HEK293 (cell line): ENCODE measurements around the gene DIP2B.

Experiments used
- CTCF ChIA-PET: fragments of 350-600 bp; formaldehyde crosslinking; extraction: SDS; loops from one replicate; lab custom pipeline; 2021; ENCODE audit warnings: antibody characterized with exemption; lab: Yijun Ruan, JAX
- POLR2A ChIA-PET: fragments of 300-600 bp; formaldehyde crosslinking; extraction: SDS; loops from one replicate; lab custom pipeline; 2020; ENCODE audit warnings: antibody characterized with exemption, inconsistent platforms; lab: Yijun Ruan, JAX
- H3K27ac ChIP-seq: fragments of 200-500 bp; sonication (Bioruptor generic); 2 replicates; pipeline ENCODE4 v1.5.1; 2014; ENCODE audit warnings: low read depth, low read length, control low read depth, inconsistent platforms; ENCODE audit errors: extremely low read depth
- H3K36me3 ChIP-seq, 2 experiments: fragments of 200-500 bp in 1 of 2; sonication (Bioruptor generic) in 1 of 2; 1 replicate in 1 of 2; 2 replicates in 1 of 2; pipeline ENCODE4 v1.5.1; 2014 to 2017; ENCODE audit warnings: inconsistent platforms in 2 of 2, low read length in 2 of 2; ENCODE audit not compliant: control insufficient read depth in 2 of 2, insufficient read depth in 1 of 2
- H3K4me1 ChIP-seq: fragments of 200-500 bp; sonication (Bioruptor generic); 2 replicates; pipeline ENCODE4 v1.5.1; 2014; ENCODE audit warnings: mild to moderate bottlenecking, low read length, inconsistent platforms; ENCODE audit not compliant: control insufficient read depth, insufficient read depth
- H3K4me3 ChIP-seq: 2 replicates; pipeline ENCODE4 v1.5.1; 2011; ENCODE audit warnings: low read depth, mild to moderate bottlenecking, control low read depth, low read length, moderate library complexity
- H3K9me3 ChIP-seq: fragments of 200-500 bp; sonication (Bioruptor generic); 2 replicates; pipeline ENCODE4 v1.5.1; 2014; ENCODE audit warnings: low read depth, low read length, inconsistent platforms; ENCODE audit not compliant: control insufficient read depth, insufficient read depth
- OSR2 ChIP-seq: fragments of 450-650 bp; formaldehyde crosslinking; IDR thresholded peaks from 2 replicates; pipeline ENCODE4 v1.5.1; 2016; ENCODE audit warnings: missing biosample characterization, missing genetic modification characterization
- TRIM28 ChIP-seq: IDR thresholded peaks from 2 replicates; pipeline ENCODE4 v1.6.1; 2011; ENCODE audit warnings: low read length, control low read depth, borderline replicate concordance
- WT1 ChIP-seq: fragments of 450-650 bp; formaldehyde crosslinking; IDR thresholded peaks from 2 replicates; pipeline ENCODE4 v1.5.1; 2016; ENCODE audit warnings: missing biosample characterization, missing genetic modification characterization
- ZBTB17 ChIP-seq: fragments of 450-650 bp; formaldehyde crosslinking; IDR thresholded peaks from 2 replicates; pipeline ENCODE4 v1.5.1; 2016; ENCODE audit warnings: missing biosample characterization, missing genetic modification characterization
- ZFP37 ChIP-seq: fragments of 450-650 bp; formaldehyde crosslinking; IDR thresholded peaks from 2 replicates; pipeline ENCODE4 v1.5.1; 2016; ENCODE audit warnings: missing biosample characterization, missing genetic modification characterization
- ZNF16 ChIP-seq: fragments of 450-650 bp; formaldehyde crosslinking; IDR thresholded peaks from 2 replicates; pipeline ENCODE4 v1.5.1; 2016; ENCODE audit warnings: low read depth, missing biosample characterization, missing genetic modification characterization
- ZNF341 ChIP-seq: fragments of 450-650 bp; formaldehyde crosslinking; IDR thresholded peaks from 2 replicates; pipeline ENCODE4; 2016; ENCODE audit warnings: low read depth, missing biosample characterization, missing genetic modification characterization
- ZNF362 ChIP-seq: fragments of 450-650 bp; formaldehyde crosslinking; IDR thresholded peaks from 2 replicates; pipeline ENCODE4 v1.5.1; 2016; ENCODE audit warnings: missing biosample characterization, missing genetic modification characterization
- ZNF394 ChIP-seq: fragments of 450-650 bp; formaldehyde crosslinking; IDR thresholded peaks from 2 replicates; pipeline ENCODE4 v1.5.1; 2016; ENCODE audit warnings: missing biosample characterization, missing genetic modification characterization, mild to moderate bottlenecking, moderate library complexity, borderline replicate concordance
- ZNF514 ChIP-seq: fragments of 450-650 bp; formaldehyde crosslinking; IDR thresholded peaks from 2 replicates; pipeline ENCODE4 v1.5.1; 2016; ENCODE audit warnings: missing biosample characterization, missing genetic modification characterization
- ZNF548 ChIP-seq: fragments of 450-650 bp; formaldehyde crosslinking; IDR thresholded peaks from 2 replicates; pipeline ENCODE4 v1.5.1; 2016; ENCODE audit warnings: missing biosample characterization, missing genetic modification characterization
- ZNF623 ChIP-seq: fragments of 450-650 bp; formaldehyde crosslinking; IDR thresholded peaks from 2 replicates; pipeline ENCODE4 v1.5.1; 2016; ENCODE audit warnings: missing biosample characterization, missing genetic modification characterization
- ZNF843 ChIP-seq: fragments of 450-650 bp; formaldehyde crosslinking; IDR thresholded peaks from 2 replicates; pipeline ENCODE4 v1.5.1; 2016; ENCODE audit warnings: missing biosample characterization, missing genetic modification characterization
- TF ChIP-seq, protein P1 (sequence below): fragments of 450-650 bp; formaldehyde crosslinking; IDR thresholded peaks from 2 replicates; pipeline ENCODE4 v1.5.1; 2017; ENCODE audit warnings: missing biosample characterization, missing genetic modification characterization

Gene DIP2B

DNA sequence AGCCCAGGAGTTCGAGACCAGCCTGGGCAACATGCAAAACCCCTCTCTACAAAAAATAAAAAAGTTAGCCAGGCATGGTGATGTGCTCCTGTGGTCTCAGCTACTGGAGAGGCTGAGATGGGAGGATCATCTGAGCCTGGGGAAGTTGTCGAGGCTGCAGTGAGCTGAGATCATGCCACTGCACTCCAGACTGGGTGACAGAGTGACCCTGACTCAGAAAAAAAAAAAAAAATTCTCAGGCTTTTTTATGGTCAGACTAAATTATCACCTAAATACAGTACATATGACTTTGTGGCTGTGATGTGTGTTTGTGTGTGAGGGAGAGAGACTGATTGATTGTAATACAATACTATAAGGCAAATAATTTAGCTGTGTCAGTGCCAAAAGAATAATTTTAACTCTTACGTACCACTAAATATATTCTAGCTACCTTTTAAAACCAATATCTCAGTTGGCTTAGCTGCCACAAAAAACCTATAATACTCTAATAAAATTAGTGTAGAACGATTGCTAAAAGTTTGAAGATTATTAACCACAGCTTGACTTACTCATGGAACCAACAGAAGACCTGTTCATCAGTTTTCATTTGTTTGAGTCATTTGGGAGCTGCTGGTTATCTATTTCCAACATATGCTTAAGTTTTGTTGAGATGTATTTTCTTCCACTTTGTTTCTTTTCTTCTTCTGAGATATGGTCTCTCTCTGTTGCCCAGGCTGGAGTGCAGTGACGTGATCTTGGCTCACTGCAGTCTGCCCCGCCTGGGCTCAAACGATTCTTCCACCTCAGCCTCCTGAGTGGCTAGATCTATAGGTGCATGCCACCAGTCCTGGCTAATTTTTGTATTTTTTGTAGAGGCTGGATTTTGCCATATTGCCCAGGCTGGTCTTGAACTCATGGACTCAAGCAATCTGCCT lies 58.0 kb downstream of the DIP2B start:
- Histone ChIP-seq H3K4me1 (no peaks in the 10 kb centered on the region; the same call in 1 of the 2 replicates), H3K9me3 (no peaks in the 10 kb centered on the region), H3K27ac (no peak overlapping the region), H3K36me3 (no peaks in the 10 kb centered on the region), H3K4me3 (no peak overlapping the region)
- POLR2A ChIA-PET = interaction anchor here (0.7 kb wide), 1 partner anchor 137 kb away, joined by 3 read pairs; no protein-coding TSS in a partner anchor
- no peak for TF ChIP-seq TRIM28
- TF ChIP-seq ZBTB17 = peak; percentile 93
- TF ChIP-seq ZNF394 (tag by site-specific recombination) = peak; percentile 58; the same call in 1 of the 2 replicates
- no peak for TF ChIP-seq ZNF843 (tag by site-specific recombination)
- TF ChIP-seq ZNF514 (tag by site-specific recombination) = no peak
- no peak for TF ChIP-seq ZNF548 (tag by site-specific recombination)
- 0 out of 2 replicates have a peak, but pooled peaks have one; percentile 17 for TF ChIP-seq ZNF362 (tag by site-specific recombination)
- 0 out of 2 replicates have a peak, but pooled peaks have one; percentile 12 for TF ChIP-seq OSR2 (tag by site-specific recombination)
- TF ChIP-seq ZNF16 (tag by site-specific recombination) = no peak
- CTCF ChIA-PET = interaction anchor here (0.7 to 2.0 kb wide), 3 partner anchors 33 to 184 kb away, joined by 3 to 6 read pairs (median 3); no protein-coding TSS in a partner anchor

DNA sequence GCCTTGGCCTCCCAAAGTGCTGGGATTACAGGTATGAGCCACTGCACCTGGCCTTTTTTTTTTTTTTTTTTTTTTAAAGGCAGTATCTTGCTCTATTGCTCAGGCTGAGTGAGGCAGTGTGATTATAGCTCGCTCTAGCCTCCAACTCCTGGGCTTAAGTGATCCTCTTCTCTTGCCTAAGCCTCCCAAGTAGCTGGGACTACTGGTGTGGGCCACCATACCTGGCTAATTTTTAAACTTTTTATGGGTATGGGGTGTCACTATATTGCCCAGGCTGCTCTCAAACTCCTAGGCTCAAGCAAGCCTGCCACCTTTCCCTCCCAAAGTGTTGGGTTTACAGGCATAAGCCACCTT lies 58.6 kb downstream of the DIP2B start:
- H3K9me3 ChIP-seq = no peaks in the 10 kb centered on the region
- H3K4me1 ChIP-seq = peaks cover 6% of the 10 kb centered on the region
- H3K27ac ChIP-seq = no peak overlapping the region
- TF ChIP-seq ZBTB17 = peak; percentile 36; the same call in 1 of the 2 replicates
- TF ChIP-seq WT1 (tag by site-specific recombination) = no peak
- TF ChIP-seq ZNF341 (tag by site-specific recombination) = no peak
- no peak for TF ChIP-seq ZNF623 (tag by site-specific recombination)
- ChIA-PET POLR2A (interaction anchor here (1.0 kb wide), 1 partner anchor 9 kb away, joined by 3 read pairs; no protein-coding TSS in a partner anchor), CTCF (interaction anchor here (0.7 to 2.0 kb wide), 4 partner anchors 34 to 1333 kb away, joined by 3 to 6 read pairs (median 4); no protein-coding TSS in a partner anchor)
- no peaks in the 10 kb centered on the region for H3K36me3 ChIP-seq
- no peak overlapping the region for H3K4me3 ChIP-seq

DNA sequence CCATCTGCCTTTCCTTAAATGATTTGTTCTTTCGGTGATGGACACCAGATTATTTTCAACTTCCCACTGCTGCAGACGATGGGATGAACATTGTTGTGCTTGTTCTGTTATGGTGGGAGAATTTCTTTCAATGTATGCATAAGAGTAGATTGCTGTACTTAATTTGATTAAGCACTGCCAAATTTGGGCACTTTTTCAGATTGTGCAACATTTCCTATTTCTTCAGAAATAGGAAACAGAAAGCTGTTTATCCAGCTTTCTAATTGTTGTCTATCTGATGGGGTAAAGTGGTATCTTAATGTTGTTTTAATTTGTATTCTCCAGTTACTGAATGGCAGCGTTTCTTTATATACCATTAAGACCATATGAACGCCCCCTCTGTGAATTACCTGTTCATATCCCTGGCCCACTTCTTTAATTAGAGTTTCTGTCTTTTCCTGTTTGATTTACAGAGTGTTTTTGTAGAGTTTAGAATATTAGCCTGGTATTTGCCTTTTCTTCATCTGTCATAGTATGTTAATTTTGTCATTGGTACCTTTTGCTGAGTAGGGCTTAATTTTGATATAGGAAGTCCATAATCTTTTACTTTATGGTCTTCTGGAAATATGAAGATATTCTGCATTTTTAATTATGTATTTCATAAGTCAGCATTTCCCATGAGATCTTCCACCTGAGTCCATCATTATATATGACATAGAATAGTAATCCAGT lies 59.6 kb downstream of the DIP2B start:
- POLR2A ChIA-PET = interaction anchor here (1.0 kb wide), 1 partner anchor 8 kb away, joined by 3 read pairs; no protein-coding TSS in a partner anchor
- H3K9me3 ChIP-seq = no peaks in the 10 kb centered on the region
- no peak overlapping the region for H3K4me3 ChIP-seq
- H3K36me3 ChIP-seq = no peaks in the 10 kb centered on the region
- H3K4me1 ChIP-seq = peaks cover 8% of the 10 kb centered on the region
- TF ChIP-seq ZFP37 (tag by site-specific recombination) = no peak
- TF ChIP-seq, protein P1, sequence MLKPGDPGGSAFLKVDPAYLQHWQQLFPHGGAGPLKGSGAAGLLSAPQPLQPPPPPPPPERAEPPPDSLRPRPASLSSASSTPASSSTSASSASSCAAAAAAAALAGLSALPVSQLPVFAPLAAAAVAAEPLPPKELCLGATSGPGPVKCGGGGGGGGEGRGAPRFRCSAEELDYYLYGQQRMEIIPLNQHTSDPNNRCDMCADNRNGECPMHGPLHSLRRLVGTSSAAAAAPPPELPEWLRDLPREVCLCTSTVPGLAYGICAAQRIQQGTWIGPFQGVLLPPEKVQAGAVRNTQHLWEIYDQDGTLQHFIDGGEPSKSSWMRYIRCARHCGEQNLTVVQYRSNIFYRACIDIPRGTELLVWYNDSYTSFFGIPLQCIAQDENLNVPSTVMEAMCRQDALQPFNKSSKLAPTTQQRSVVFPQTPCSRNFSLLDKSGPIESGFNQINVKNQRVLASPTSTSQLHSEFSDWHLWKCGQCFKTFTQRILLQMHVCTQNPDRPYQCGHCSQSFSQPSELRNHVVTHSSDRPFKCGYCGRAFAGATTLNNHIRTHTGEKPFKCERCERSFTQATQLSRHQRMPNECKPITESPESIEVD (tag by site-specific recombination) = peak; percentile 12; the same call in 1 of the 2 replicates
- CTCF ChIA-PET = interaction anchor here (0.6 to 2.0 kb wide), 6 partner anchors 25 to 1334 kb away, joined by 3 to 6 read pairs (median 3); no protein-coding TSS in a partner anchor
- H3K27ac ChIP-seq = no peak overlapping the region
